ENCODE results near the gene LIN7C. TPM values are rescaled to one million over a fixed set of nuclear protein-coding genes. Genes with fewer than 3 reads are reported as not detected.

Gene LIN7C
- total RNA-seq, 1 donor from 2014 or later, result 342 TPM

DNA sequence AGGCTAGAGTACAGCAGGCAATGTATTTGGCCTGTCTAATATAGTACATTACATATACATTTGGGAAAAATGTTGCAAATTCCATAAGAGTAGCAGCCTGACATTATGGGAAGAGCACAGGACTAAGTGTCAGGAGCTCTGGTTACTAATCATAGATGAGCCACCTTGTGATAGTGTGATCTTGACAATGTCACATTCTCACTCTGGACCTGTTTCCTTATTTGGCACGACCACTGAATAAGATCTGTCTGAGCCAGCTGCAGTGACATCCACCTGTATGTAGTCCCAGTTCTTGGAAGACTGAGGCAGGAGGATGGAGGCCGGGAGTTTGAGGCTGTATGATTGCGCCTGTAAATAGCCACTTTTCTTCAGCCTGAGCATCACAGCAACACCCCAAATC is 5.7 kb upstream of the LIN7C start:
- FAIRE-seq (no peak), DNase-seq (ENCODE audit: low spot score in 2 of 2) (no peak)

DNA sequence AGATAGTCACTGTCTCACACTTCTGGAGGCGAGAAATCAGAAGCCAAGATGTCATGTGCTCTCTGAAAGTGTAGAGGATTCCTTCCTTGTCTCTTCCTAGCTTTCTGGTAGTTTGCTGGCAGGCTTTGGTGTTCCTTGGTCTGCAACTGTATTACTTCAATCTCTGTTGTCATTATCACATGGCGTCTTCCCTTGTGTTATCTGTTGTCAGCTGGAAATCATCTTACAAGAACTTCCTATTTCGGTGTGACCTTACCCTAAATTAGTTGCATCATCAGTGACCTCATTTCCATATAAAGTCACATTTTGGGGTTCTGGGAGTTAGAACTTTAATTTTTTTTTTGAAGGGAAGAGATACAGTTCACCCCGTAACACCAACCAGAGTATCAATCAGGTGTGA is 3.3 kb upstream of the LIN7C start:
- DNase-seq (ENCODE audit: low spot score in 2 of 2), result no peak
- FAIRE-seq, result no peak

DNA sequence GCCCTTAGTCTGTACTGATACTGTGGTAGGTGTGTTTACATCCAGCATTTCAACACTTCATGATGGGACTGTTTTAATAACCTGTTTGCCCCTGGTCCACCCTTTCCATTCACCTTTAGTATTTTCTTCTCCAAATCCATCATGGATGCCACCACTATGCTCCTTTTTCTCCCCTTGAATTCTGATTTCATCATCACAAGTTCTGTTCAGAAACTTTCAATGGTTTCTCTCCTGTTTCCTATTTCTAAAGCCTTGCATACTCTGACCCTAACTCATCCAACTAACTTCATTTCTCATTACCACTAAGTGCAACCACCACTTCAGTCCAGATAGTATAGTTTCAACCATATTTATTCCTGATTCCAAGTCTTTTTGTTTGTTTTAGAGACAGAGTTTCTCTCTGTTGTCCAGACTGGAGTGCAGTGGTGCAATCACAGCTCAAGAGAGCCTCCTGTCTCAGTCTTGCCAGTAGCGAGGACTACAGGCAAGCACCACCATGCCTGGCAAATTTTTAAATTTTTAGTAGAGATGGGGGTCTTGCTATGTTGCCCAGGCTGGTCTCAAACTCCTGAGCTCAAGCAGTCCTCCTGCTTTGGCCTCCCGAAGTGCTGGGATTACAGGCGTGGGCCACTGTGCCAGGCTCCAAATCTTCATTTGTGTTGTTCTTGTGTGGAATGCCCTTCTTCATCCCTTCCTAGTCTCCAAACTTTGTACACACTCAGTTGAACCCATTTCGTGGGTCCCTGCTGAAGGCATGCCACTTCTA is 1.2 kb upstream of the LIN7C start:
- DNase-seq (ENCODE audit: low spot score in 2 of 2) (no peak), FAIRE-seq (no peak)

DNA sequence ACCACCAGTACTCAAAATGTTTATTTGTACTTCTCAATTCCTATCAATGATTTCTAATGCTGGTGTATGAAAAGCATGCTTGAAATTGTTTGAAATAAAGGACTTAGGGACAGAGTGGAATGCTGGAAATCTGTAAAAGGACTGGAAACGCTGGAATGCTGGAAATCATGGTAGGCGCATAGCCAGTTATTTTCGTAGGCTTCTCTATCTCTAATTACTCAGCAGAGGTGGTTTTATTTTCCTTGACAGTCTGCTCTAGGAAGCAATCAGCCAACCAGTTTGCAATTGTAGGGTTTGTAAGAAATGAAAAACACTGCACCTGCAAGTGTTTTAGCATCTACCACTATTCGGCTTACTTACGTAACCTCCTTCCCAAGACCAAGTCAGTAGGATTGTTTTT is 788 bp downstream of the LIN7C start:
- DNase-seq (ENCODE audit: low spot score in 2 of 2) (no peak), FAIRE-seq (no peak)

DNA sequence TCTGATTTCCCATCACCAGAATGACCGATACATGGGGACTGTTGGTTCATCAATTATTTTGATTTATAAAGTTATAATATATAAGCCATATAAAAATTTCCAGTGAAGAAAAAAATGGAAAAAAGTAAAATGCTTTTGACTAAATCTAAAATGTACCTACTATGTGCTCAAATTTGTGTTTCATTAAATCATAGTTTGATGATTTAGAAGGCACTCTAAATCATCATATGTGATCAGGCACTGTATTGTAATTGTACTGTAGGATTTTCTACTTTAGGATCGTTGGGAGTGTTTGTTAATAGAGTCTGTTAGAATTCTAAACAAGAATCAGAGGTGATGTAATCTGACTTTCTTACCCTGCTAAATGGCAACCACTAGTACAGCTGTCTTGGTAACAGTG is 2.4 kb downstream of the LIN7C start:
- FAIRE-seq (no peak), DNase-seq (ENCODE audit: low spot score in 2 of 2) (no peak)

DNA sequence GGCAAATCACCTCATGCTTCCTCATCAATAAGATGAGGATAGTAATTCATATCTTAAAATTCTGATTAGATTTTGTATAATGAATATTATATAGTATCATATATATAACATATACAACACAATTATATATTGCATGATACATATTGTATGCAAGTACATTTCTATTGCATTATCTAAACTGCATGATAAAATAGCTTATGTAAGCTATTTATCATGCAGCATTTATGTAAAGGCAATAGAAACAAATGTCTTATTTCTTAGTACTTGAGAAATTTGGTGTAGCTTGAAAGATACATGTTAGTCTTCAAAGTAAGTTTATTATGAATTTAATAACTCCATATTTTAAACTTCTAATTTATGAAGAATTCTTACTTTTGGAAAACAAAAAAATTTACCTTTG is 5.5 kb downstream of the LIN7C start:
- FAIRE-seq (no peak), DNase-seq (ENCODE audit: low spot score in 2 of 2) (no peak)

DNA sequence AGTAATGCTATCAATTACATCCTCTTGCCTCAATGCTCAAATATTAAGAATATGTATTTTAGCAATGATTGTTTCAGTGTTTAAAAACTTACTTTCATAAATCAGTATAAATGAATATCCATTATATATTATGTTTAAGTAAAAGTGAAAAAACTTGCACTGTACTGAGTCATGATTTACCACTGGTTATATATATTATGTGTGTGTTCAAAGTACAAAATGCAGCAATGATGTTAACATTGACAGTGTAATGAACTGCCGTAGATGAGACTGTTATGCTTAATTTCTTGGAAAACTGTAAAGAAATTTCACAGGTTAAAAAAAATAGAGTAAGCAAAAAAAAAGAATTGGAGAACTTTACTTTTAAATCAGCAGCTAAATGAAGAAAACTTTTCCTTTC is 8.7 kb downstream of the LIN7C start:
- FAIRE-seq, result no peak
- no peak for DNase-seq (ENCODE audit: low spot score in 2 of 2)

DNA sequence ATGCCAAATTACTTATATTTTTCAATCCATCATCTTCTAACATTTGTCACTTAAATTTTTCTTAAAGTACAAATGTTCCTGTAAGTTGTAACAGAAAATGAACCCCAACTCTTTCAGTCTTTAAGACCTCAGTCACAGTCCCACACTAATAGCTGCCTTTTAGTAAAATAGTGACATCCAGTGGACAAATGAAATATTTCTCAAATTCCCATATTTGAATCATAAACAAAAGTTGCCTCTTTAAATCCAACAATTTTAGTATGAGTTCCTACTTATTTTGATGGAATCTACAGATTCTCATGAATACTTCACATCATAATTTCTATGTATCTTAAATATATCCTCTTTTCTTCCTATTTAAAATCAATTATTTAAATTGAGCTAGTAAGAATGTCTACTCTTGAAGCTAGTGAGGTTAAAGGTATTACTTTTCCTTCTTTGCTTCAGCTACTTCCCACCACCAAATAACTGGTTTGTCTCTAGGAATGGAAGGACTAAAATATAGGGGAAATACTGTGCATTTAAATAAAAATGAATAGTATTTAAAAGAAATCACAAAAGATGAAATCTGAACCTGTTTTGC is 9.2 kb downstream of the LIN7C start:
- DNase-seq (ENCODE audit: low spot score in 2 of 2) (no peak), FAIRE-seq (peak; percentile 93)

DNA sequence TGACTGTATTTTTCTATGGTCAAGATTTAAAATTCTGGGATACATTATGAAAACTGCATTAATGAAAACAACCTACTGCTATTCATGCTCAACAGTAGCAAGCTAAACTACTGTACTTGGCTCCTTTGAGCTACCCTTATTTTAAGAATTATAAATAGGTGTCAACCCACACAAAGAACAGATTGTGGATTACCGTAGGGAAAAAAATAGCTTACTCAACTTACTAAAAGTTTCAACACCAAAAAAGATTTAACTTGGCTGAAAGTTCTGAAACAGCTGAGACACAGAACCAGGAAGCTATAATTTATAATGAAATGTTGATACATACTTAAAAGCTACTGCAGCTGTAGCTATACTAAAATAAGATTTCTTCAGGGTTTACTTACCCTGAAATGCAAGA is 10.1 kb downstream of the LIN7C start:
- FAIRE-seq (no peak), DNase-seq (ENCODE audit: low spot score in 2 of 2) (no peak)

DNA sequence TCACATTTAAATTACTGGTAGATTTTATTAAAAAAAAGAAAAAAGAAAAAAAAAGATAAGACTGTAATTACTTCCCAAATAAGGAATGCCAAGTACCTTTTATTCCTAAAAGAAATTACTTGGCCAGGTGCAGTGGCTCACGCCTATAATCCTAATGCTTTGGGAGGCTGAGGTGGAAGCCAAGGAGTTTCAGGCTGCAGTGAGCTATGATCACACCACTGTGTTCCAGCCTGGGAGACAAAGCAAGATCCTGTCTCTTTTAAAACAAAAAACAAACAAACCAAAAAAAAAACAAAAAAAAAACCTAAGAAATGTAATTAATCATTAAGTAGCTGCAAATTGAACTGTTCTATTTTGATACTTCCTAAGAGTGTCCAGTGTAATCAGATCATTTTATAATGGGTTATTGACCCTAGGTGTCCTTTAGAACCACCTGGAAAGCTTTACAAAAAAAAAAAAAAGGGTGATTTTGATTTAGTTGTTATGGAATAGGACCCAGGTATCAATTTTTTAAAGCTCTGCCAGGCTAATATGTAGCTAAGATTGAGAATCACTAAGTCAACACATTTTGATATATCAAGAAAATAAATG is 10.8 kb downstream of the LIN7C start:
- FAIRE-seq (no peak), DNase-seq (ENCODE audit: low spot score in 2 of 2) (no peak)

DNA sequence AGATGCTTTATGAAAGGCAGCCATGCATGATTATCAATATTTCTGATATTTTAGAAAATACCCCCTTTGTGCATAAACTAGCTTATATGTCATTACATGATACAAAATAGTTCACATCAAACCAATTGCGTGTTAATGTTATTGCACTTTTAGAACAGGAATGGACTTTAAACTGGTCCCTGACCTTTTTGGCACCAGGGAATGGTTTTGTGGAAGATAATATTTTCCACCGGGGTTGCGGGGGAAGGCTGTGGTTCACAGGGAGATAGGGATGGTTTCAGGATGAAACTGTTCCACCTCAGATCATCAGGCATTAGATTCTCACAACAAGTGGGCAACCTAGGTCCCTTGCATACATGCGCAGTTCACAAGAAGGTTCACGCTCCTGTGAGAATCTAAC is 17.5 kb downstream of the LIN7C start:
- FAIRE-seq (no peak), DNase-seq (ENCODE audit: low spot score in 2 of 2) (no peak)

DNA sequence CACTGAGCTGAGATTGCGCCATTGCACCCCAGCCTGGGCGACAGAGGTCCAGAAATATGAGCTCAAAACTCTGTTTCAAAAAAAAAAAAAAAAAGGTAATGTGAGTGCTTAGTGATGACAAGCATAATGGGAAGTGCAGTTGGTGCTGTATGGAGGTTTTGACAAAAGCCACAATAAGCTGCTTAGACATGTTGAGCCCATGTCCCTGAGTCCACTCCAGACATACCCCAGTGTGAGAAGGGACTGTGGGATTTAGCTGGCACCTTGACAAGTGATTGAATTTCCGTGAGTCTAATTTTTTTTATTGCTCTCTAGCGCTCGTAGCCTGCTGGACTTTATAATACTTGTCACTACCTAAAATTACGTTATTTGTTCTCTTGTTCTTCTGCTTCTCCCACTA is 18.9 kb downstream of the LIN7C start:
- DNase-seq (ENCODE audit: low spot score in 2 of 2), result no peak
- no peak for FAIRE-seq

DNA sequence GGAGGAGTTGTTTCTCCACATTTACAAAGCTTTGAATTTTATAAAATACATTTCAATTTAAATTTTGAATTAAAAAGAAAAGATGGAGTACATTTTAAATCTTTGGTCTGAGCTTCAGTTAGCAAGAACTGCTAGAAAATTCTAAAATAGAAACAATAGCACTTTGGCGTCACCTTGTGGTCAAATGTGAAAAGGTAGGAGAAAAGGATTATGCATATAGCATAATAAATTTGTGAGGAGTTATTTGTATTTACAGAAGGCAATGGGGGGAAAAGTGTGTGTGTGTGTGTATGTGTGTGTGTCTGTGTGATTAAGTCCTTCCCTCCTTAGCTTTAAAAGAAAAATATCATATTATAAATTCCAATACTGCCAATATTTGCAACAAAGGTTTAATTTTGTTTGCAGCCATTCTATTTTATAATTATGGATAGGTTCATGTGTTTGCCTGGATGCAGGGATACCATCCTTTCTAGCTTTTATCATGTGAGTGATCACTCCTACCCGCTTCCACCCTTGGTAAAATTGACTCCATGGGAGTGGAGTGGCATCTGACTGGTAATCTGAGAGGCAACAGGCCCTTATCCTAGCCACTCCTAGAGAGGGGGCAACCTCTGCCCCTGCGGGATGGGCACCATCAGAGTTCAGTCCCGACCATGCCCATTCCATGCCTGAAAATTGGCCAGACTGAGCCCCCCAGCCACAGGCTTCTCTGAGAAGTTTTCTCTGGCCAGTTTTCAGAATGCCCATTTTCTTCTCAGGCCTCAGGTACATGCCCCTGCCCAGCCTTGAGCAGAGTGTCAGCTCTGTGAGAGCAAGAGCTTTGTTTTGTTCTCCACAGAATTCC is 20.4 kb downstream of the LIN7C start:
- FAIRE-seq (peak; percentile 98), DNase-seq (ENCODE audit: low spot score in 2 of 2) (peak in 1 of 2 donors; percentile 25)

DNA sequence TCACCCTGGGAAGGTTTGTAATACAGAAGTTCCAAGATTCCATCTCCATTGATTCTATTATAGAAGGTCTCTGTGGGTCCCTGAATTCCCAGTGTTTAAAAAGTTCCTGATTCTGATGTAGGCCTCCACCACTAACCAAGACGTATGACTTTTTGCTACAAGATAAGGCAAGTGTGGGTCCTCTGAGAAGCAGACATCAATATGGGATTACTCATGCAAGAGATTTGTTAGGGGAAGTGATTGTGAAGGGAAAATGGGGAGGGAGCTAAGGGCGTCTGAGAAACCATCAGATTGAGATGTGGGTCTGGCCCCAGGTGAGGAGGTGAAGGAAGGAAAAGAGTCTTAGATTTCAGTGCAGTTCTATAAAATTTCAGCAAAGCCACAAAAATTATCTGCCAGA is 23.8 kb downstream of the LIN7C start:
- no peak for FAIRE-seq
- no peak for DNase-seq (ENCODE audit: low spot score in 2 of 2)

DNA sequence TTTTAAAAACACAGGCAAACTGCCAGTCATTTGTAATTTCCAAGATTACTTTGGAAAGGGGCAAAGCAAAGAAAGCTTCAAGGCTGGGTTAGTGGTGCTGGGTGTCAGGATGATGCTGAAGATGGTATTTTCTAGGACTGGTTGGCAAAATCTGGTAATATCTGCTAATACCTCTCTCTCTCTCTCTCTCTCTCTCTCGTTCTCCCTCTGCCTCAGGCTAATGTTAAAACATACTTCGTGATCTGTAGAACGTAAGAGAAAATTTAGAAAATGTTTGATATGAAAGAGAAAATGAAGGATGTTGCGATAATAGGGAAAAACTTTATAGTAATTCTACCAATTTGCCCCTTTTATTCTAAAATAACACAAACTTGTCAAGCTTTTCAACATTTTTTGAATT is 24.6 kb downstream of the LIN7C start:
- FAIRE-seq, result no peak
- no peak for DNase-seq (ENCODE audit: low spot score in 2 of 2)

DNA sequence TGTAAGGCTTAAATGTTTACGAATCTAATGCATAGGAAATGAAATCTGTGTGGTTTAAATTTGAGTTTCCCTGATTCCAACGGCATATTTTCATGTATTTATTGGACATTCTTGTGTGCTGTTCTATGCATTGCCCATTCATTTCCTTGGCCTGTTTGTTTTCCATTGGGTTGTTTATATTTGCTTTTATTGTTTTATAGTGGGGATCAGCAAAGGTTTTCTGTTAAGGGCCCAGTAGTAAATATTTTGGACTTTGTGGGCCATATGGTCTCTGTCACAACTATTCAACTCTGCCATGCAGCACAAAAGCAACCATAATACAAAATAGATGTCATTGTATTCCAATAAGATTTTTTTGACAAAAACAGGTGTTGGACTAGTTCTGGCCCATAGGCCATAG is 28.7 kb downstream of the LIN7C start:
- FAIRE-seq (no peak), DNase-seq (ENCODE audit: low spot score in 2 of 2) (no peak)

DNA sequence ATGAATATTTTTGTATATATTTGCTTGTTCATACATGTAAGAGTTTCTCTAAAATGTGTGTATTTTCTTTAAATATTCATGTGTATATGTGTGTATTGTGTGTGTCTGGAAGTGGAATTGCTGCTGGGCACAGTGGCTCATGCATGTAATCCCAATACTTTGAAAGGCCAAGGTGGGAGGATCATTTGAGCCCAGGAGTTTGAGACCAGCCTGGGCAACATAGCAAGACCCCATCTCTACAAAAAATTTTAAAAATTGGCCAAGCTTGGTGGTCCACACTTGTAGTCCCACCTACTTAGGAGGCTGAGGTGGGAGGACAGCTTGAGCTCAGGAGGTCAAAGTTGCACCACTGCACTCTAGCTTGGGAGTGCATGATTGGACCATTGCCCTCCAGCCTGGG is 29.3 kb downstream of the LIN7C start:
- FAIRE-seq, result no peak
- no peak for DNase-seq (ENCODE audit: low spot score in 2 of 2)

DNA sequence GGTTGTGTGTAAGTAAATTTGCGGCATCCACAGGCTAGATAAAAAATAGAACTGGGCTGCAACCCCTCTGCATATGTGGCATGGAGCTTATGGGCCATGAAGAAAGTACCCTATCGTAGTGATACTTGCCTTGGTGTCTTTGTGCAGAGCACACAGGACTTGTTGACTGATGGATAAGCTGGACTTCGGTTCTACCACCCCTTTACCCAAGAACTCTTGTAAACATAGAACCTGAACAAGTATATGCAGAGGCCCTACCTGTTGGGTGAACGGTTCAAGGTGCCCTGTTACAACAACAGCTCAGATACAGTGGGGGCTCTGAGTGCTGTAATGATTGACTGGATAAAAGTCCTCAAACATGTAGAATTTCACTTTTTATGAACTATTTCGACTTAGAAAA is 30.9 kb downstream of the LIN7C start:
- DNase-seq (ENCODE audit: low spot score in 2 of 2), result no peak
- FAIRE-seq, result no peak

DNA sequence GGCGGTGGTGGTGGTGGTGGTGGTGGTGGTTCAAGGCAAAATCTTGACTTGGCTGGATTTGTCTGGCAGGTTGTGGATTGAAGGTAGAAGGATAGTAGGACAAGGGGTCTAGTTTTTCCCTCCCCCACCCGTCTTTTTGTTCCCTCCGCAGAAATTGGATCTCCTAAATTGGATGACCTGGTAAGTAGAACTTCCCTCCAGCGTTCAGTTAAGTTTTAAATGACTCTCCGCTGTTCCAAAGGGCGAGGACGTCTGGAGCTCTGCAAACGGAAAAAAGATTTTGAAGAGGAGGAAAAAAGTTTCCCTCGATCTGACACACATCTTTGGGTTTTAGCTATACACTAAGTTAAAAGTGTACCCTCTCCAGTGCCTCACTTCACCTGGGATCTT is 33.6 kb downstream of the LIN7C start:
- DNase-seq (ENCODE audit: low spot score in 2 of 2) (peak in 1 of 2 donors; percentile 15), FAIRE-seq (no peak)

DNA sequence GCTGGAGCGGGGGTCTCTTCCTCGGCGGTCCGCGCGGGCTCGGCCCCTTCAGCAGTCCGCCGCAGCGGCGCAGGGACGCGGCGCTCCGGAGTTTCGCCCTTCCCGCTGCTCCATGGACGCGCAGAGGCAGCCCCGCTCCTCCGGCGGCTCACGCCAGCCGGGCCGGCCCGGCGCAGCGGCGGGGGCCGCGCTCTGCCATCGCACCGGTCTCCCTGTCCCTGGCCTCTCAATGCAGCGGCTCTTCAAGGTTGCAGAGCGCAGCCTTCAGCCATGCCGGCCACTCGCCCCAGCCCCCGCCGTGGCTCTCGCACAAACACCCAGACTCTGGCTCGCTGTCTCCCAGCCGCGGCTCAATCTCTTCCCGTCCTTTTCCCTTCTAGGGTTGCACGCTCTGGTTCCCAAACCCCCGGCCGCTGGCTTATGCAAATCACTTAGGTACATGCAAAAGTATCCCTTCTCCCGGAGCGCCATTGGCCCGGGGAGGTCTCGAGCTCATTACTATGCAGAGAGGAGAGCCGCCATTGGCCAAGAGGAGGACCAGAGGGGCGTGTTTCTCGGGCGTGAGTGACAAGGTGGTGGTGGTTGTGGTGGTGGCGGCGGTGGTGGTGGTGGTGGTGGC is 34.1 kb downstream of the LIN7C start, which contains the start of gene LGR4:
TSS of gene LGR4 (minus strand) at position 393 of the 619 bp plus-strand sequence. CDS start 488 bp downstream, outside the sequence.
- no peak for FAIRE-seq
- peak; percentile 79 to 83 for DNase-seq (ENCODE audit: low spot score in 2 of 2)

Data from frontal cortex (tissue), 4 donors.